Uterus (tissue), 2 donors: Measurements from ENCODE around the gene CRTAC1.

ENCODE experiments used
- CTCF ChIP-seq, 4 experiments: fragments of 200-600 bp in 2 of 4; fragments of 450-650 bp in 2 of 4; sonication (generic) in 2 of 4; IDR thresholded peaks; one replicate each; pipeline ENCODE4 v1.5.1; 2016 to 2019; ENCODE audit warnings: antibody characterized with exemption in 4 of 4, mild to moderate bottlenecking in 2 of 4, moderate library complexity in 1 of 4
- POLR2A ChIP-seq, 2 donors: fragments of 450-650 bp; IDR thresholded peaks; one replicate each; pipeline ENCODE4 v1.6.1; 2016; ENCODE audit warnings: antibody characterized with exemption in 2 of 2, mild to moderate bottlenecking in 1 of 2, moderate library complexity in 1 of 2

GRCh38 chr10:97907211-97907610, 123.2 kb downstream of the CRTAC1 start:
- TF ChIP-seq CTCF (IDR thresholded peaks at IDR 0.05): no peak
- no peak for TF ChIP-seq POLR2A (IDR thresholded peaks at IDR 0.05)
